Nephron progenitor cell (in vitro differentiated cells): ENCODE results near the gene TUBA4A.
A peak's percentile ranks its signal among the peaks of the same experiment; 100 is the strongest.

ENCODE experiments used
- DNase-seq: peaks from one replicate; pipeline ENCODE4 v3.0.0; 2021
- H3K27ac Mint-ChIP-seq: 2 replicates; pipeline ENCODE4 v1.8.0; 2021; ENCODE audit warnings: mild to moderate bottlenecking, moderate library complexity, mixed read lengths
- H3K27me3 Mint-ChIP-seq: 2 replicates; pipeline ENCODE4 v1.8.0; 2021; ENCODE audit warnings: mild to moderate bottlenecking, low read depth, mixed read lengths; ENCODE audit not compliant: poor library complexity
- H3K36me3 Mint-ChIP-seq: 2 replicates; pipeline ENCODE4 v1.8.0; 2021; ENCODE audit warnings: low read depth, mixed read lengths
- H3K4me1 Mint-ChIP-seq: 2 replicates; pipeline ENCODE4 v1.8.0; 2021; ENCODE audit warnings: mixed read lengths
- H3K4me3 Mint-ChIP-seq: 2 replicates; pipeline ENCODE4 v1.8.0; 2021; ENCODE audit warnings: mild to moderate bottlenecking, moderate library complexity, mixed read lengths
- H3K9me3 Mint-ChIP-seq: 2 replicates; pipeline ENCODE4 v1.8.0; 2021; ENCODE audit warnings: mild to moderate bottlenecking, moderate library complexity, mixed read lengths
- TF ChIP-seq, protein P1 (sequence below): fragments of 200-600 bp; sonication (generic); IDR thresholded peaks from 2 replicates; pipeline ENCODE4 v1.5.0; 2021; ENCODE audit warnings: antibody characterized with exemption

TUBA4A gene

DNA sequence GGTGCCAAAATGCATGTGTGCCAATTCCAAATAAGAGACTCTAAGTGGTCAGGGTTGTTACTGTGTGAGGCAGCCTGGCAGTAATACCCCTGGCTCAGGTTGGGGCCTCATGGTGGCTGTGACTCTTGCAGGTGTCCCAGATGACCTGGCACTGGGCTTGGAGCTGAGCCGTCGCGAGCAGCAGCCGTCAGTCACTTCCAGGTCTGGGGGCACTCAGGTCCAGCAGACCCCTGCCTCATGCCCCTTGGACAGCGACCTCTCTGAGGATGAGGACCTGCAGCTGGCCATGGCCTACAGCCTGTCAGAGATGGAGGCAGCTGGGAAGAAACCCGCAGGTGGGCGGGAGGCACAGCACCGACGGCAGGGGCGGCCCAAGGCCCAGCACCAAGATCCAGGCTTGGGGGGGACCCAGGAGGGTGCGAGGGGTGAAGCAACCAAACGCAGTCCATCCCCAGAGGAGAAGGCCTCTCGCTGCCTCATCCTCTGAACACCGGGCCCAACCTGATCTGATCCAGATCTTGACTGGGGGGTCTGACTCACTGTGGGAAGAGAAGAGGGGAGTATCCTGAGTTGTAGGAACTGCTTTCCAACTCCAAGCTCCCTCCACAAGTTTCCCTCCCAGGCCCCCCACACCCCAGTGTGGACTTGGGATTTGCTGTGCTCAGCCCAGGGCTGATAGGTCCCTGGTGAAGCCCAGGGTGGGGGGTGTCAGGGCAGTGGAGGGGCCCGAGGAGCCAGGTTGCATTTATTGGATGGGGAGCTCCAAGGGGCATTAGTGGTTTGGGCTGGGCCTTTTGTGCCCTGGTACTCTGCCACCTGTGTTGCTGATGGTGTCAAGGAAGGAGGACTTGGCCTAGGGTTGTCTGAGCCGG is 31.0 kb upstream of the TUBA4A start:
- H3K4me3 Mint-ChIP-seq, result no peak overlapping the region
- TF ChIP-seq, protein P1, sequence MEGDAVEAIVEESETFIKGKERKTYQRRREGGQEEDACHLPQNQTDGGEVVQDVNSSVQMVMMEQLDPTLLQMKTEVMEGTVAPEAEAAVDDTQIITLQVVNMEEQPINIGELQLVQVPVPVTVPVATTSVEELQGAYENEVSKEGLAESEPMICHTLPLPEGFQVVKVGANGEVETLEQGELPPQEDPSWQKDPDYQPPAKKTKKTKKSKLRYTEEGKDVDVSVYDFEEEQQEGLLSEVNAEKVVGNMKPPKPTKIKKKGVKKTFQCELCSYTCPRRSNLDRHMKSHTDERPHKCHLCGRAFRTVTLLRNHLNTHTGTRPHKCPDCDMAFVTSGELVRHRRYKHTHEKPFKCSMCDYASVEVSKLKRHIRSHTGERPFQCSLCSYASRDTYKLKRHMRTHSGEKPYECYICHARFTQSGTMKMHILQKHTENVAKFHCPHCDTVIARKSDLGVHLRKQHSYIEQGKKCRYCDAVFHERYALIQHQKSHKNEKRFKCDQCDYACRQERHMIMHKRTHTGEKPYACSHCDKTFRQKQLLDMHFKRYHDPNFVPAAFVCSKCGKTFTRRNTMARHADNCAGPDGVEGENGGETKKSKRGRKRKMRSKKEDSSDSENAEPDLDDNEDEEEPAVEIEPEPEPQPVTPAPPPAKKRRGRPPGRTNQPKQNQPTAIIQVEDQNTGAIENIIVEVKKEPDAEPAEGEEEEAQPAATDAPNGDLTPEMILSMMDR, result no peak
- peaks cover 46% of the 10 kb centered on the region for H3K4me1 Mint-ChIP-seq
- H3K36me3 Mint-ChIP-seq, result peaks cover 10% of the 10 kb centered on the region
- no peak for DNase-seq
- no peaks in the 10 kb centered on the region for H3K9me3 Mint-ChIP-seq
- H3K27me3 Mint-ChIP-seq, result peaks cover 5% of the 10 kb centered on the region
- no peak overlapping the region for H3K27ac Mint-ChIP-seq

DNA sequence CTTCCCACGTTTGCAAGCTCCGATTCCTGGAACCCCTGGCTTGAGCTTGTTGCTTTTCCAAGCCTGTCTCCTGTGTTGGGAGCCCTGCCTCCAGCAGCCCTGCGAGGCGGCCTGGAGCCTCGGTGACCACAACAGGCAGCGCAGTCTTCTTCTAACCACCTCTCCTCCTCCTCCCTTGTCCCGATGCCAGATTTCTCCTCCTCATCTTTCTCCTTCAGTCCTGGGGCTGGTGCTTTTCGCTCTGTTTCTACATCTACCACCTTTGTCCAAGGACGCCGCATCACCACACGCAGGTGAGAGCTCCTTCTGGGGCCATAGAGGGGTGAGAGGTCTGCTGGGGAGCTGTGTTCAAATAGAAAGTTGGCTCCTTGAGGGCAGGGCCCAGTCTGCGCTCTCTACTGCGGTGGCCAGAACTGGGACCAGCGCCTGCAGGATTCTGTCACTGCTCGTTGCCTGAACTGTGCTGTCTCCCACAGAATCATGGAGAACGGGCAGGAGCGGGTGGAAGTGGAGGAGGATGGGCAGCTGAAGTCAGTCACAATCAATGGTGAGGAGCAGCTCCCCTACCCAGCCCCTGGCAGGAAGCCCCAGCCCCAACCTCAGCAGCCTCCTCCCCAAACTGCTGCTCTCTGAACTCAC is 29.3 kb upstream of the TUBA4A start:
- peaks cover 10% of the 10 kb centered on the region for H3K36me3 Mint-ChIP-seq
- no peak for DNase-seq
- H3K9me3 Mint-ChIP-seq, result no peaks in the 10 kb centered on the region
- H3K27ac Mint-ChIP-seq, result no peak overlapping the region
- H3K4me1 Mint-ChIP-seq, result peaks cover 59% of the 10 kb centered on the region
- TF ChIP-seq, protein P1, result no peak
- peaks cover 5% of the 10 kb centered on the region for H3K27me3 Mint-ChIP-seq
- no peak overlapping the region for H3K4me3 Mint-ChIP-seq

DNA sequence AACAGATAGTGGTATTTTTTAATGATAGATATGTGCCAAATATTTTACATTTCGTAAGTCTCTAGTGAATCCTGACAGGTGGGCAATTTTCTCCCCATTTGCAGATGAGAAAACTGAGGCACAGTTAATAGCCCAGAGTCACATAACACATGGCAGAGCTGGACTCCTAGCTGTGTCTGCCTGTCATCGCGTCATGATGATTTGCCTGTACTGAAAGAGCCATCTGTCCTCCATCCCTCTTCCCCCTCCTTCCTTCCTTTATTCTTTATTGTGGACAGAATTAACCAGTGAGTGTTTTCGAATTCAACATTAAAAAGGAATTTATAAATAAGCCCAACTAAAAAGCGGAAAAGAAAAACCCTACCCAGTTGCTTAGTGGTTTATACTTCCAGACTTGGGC is 28.7 kb upstream of the TUBA4A start:
- H3K4me3 Mint-ChIP-seq, result no peak overlapping the region
- no peak for DNase-seq
- H3K9me3 Mint-ChIP-seq, result no peaks in the 10 kb centered on the region
- TF ChIP-seq, protein P1, result no peak
- no peak overlapping the region for H3K27ac Mint-ChIP-seq
- peaks cover 5% of the 10 kb centered on the region for H3K27me3 Mint-ChIP-seq
- H3K36me3 Mint-ChIP-seq, result peaks cover 10% of the 10 kb centered on the region
- peaks cover 66% of the 10 kb centered on the region for H3K4me1 Mint-ChIP-seq

DNA sequence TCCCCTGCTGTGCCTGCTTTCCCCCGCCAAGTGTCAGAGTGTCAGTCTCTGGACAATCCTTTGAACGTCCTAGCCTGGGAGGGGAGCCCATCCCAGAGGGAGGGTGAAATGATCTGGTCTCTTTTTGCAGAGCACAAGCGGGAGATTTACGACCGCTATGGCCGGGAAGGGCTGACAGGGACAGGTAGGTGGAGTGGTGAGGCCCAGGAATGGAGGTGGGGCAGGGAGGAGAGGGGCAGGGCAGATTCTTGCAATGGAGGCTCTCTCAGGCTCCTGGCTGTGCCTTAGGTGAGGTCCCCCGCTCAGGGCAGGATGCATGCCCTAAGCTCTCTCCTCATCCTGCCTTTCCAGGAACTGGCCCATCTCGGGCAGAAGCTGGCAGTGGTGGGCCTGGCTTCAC is 27.9 kb upstream of the TUBA4A start:
- DNase-seq, result peak; percentile 36
- Mint-ChIP-seq H3K36me3 (peaks cover 10% of the 10 kb centered on the region), H3K27ac (peak overlapping the region; percentile 19), H3K27me3 (peaks cover 5% of the 10 kb centered on the region), H3K4me1 (peaks cover 66% of the 10 kb centered on the region), H3K9me3 (no peaks in the 10 kb centered on the region), H3K4me3 (no peak overlapping the region)
- TF ChIP-seq, protein P1, result no peak

DNA sequence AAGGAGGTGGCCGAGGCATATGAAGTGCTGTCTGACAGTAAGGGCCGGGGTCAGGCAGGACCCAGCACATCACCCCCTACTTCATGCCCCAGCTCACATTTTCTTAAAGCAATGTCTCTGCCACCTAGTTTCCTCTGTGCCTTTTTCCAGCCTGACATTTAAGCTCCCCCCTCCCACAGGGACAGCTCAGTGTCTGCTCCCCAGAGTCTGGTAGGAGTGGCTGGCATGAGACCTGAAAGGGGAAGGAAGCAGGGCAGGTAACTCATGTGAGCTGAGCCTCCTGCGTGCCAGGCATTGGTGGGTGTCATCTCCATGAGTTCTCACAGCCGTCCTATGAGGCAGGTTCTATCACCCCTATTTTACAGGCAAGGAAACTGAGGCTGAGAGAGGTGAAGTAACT is 26.9 kb upstream of the TUBA4A start:
- Mint-ChIP-seq H3K36me3 (peaks cover 10% of the 10 kb centered on the region), H3K4me3 (peak overlapping the region; percentile 91), H3K9me3 (no peaks in the 10 kb centered on the region), H3K4me1 (peaks cover 58% of the 10 kb centered on the region), H3K27me3 (peaks cover 5% of the 10 kb centered on the region), H3K27ac (no peak overlapping the region)
- TF ChIP-seq, protein P1, result no peak
- DNase-seq, result no peak
